ENCODE measurements around the gene ZNF546.

ZNF546 gene

DNA sequence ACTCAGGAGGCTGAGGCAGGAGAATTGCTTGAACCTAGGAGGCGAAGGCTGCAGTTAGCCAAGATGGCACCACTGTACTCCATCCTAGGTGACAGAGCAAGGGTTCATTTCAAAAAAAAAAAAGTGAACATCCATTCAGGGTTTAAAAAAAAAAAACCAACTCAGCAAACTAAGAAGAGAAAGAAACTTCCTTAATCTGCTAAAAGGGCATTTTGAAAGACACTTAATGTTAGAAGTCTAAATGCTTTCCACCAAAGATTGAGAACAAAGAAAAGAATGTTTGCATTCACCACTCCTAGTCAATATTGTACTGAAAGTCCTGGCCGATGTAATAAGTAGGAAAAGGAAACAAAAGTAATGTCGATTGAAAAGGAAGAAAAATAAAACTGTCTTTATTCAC is 33.0 kb upstream of the ZNF546 start:
- ChIA-PET POLR2A (no interaction called here), CTCF (no interaction called here)
- DNase-seq (ENCODE audit: extremely low spot score) = no peak
- TF ChIP-seq, protein P1, sequence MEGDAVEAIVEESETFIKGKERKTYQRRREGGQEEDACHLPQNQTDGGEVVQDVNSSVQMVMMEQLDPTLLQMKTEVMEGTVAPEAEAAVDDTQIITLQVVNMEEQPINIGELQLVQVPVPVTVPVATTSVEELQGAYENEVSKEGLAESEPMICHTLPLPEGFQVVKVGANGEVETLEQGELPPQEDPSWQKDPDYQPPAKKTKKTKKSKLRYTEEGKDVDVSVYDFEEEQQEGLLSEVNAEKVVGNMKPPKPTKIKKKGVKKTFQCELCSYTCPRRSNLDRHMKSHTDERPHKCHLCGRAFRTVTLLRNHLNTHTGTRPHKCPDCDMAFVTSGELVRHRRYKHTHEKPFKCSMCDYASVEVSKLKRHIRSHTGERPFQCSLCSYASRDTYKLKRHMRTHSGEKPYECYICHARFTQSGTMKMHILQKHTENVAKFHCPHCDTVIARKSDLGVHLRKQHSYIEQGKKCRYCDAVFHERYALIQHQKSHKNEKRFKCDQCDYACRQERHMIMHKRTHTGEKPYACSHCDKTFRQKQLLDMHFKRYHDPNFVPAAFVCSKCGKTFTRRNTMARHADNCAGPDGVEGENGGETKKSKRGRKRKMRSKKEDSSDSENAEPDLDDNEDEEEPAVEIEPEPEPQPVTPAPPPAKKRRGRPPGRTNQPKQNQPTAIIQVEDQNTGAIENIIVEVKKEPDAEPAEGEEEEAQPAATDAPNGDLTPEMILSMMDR (IDR thresholded peaks at IDR 0.05; ENCODE audit: control extremely low read depth, extremely low read depth, low read depth, missing control alignments) = no peak

DNA sequence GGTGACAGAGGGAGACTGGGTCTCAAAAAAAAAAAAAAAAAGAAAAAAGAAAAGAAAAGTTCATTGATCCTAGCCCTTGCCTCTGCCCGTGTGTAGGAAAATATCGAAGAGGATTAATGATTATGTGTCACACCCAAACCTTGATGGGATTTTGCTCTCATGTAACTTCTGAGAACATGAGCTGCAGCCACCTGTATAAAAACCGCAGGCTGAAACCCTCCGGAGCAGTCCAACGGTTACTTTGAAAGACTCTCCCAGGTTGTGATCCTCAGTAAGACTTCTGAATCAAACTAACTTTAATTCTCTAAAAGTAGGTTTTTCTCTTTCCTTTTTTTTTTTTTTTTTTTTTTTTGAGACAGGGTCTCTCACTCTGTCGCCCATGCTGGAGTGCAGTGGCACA is 30.2 kb upstream of the ZNF546 start:
- TF ChIP-seq, protein P1 (IDR thresholded peaks at IDR 0.05; ENCODE audit: control extremely low read depth, extremely low read depth, low read depth, missing control alignments) = no peak
- CTCF ChIA-PET = no interaction called here
- no peak for DNase-seq (ENCODE audit: extremely low spot score)
- POLR2A ChIA-PET = no interaction called here

DNA sequence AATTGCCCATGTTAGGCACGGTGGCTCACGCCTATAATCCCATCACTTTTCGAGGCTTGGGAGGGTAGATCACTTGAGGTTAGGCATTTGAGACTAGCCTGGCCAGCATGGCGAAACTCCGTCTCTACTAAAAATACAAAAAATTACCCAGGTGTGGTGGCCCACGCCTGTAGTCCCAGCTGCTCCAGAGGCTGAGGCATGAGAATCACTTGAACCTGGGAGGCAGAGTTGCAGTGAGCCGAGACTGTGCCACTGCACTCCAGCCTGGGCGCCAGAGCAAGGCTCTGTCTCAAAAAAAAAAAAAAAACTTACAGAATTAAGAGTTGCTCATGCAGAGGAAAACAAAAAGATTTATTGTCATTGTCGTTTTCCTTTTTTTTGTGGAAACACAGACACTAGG is 29.3 kb upstream of the ZNF546 start:
- CTCF ChIA-PET = no interaction called here
- TF ChIP-seq, protein P1 (IDR thresholded peaks at IDR 0.05; ENCODE audit: control extremely low read depth, extremely low read depth, low read depth, missing control alignments) = no peak
- POLR2A ChIA-PET = no interaction called here
- DNase-seq (ENCODE audit: extremely low spot score) = no peak

DNA sequence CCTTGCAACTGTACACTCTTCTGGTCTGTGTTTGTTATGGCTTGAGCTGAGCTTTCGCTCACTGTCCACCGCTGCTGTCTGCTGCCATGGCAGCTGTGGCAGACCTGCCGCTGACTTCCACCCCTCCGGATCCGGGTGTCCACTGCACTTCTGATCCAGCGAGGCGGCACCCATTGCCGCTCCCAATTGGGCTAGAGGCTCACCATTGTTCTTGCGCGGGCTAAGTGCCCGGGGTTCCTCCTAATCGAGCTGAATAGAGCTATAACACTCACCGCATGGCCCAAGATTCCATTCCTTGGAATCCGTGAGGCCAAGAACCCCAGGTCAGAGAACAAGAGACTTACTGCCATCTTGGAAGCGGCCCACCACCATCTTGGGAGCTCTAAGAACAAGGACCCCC is 28.1 kb upstream of the ZNF546 start:
- CTCF ChIA-PET = interaction anchor here (1.3 to 3.9 kb wide), 6 partner anchors 7 to 295 kb away, joined by 4 to 30 read pairs (median 11); partner anchors contain the start of gene FBL
- POLR2A ChIA-PET = no interaction called here
- TF ChIP-seq, protein P1 (IDR thresholded peaks at IDR 0.05; ENCODE audit: control extremely low read depth, extremely low read depth, low read depth, missing control alignments) = no peak
- DNase-seq (ENCODE audit: extremely low spot score) = no peak

DNA sequence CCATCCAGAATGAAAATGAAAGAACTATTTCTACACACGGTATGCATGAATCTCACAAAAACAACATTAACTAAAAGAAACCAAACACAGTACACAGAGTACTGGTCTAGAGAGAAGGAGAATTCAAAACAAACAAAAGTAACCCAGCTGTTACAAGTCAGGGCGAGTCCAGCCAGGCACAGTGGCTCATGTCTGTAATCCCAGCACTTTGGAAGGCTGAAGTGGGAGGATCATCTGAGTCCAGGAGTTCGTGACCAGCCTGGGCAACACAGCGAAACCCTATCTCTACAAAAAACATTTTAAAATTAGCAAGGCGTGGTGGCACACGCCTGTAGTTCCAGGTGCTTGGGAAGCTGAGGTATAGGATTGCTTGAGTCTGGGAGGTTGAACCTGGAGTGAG is 27.6 kb upstream of the ZNF546 start:
- no peak for DNase-seq (ENCODE audit: extremely low spot score)
- TF ChIP-seq, protein P1 (IDR thresholded peaks at IDR 0.05; ENCODE audit: control extremely low read depth, extremely low read depth, low read depth, missing control alignments) = no peak
- POLR2A ChIA-PET = no interaction called here
- CTCF ChIA-PET = interaction anchor here (1.0 to 3.9 kb wide), 7 partner anchors 8 to 296 kb away, joined by 3 to 30 read pairs (median 5); partner anchors contain the start of gene FBL

DNA sequence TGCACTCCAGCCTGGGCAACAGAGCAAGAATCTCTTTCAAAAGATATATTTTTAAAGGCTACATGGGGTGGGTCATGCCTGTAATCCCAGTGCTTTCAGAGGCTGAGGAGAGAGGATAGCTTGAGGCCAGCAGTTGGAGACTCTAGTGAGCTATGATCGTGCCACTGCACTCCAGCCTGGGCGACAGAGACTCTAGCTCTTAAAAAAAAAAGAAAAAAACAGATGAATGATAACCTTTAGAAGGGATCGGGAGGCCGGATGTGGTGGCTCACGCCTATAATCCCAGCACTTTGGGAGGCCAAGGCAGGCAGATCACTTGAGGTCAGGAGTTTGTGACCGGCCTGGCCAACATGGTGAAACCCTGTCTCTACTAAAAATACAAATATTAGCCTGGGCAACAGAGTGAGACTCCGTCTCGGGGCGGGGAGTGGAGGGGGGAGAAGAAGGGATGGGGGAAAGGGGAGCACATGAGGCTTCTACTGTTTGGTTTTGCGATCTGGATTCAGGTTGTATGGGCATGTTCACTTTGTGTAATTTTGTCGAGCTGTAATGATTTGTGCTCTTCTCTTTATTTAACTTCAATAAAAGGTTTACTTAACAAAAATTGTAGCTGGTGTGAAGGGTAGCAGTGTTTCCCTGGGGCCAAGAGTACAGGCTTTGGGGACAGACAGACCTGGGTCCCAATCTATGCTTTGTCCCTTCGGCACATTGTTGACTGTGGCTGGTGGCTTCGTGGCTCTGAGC is 27.0 kb upstream of the ZNF546 start:
- ChIA-PET CTCF (interaction anchor here (0.6 to 3.9 kb wide), 35 partner anchors 8 to 309 kb away, joined by 3 to 30 read pairs (median 5); partner anchors contain the start of genes DYRK1B, FBL, ZNF546 and ZNF780A), POLR2A (interaction anchor here (0.7 to 1.5 kb wide), 5 partner anchors 9 to 27 kb away, joined by 3 to 10 read pairs (median 6); partner anchors contain the start of gene ZNF546)
- no peak for DNase-seq (ENCODE audit: extremely low spot score)
- TF ChIP-seq, protein P1 (IDR thresholded peaks at IDR 0.05; ENCODE audit: control extremely low read depth, extremely low read depth, low read depth, missing control alignments) = no peak
